ENCODE results near the gene UROD.

UROD gene

GRCh38 chr1:45009296-45009865 is 2.7 kb upstream of the UROD start:
- DNase-seq, result no peak

DNA sequence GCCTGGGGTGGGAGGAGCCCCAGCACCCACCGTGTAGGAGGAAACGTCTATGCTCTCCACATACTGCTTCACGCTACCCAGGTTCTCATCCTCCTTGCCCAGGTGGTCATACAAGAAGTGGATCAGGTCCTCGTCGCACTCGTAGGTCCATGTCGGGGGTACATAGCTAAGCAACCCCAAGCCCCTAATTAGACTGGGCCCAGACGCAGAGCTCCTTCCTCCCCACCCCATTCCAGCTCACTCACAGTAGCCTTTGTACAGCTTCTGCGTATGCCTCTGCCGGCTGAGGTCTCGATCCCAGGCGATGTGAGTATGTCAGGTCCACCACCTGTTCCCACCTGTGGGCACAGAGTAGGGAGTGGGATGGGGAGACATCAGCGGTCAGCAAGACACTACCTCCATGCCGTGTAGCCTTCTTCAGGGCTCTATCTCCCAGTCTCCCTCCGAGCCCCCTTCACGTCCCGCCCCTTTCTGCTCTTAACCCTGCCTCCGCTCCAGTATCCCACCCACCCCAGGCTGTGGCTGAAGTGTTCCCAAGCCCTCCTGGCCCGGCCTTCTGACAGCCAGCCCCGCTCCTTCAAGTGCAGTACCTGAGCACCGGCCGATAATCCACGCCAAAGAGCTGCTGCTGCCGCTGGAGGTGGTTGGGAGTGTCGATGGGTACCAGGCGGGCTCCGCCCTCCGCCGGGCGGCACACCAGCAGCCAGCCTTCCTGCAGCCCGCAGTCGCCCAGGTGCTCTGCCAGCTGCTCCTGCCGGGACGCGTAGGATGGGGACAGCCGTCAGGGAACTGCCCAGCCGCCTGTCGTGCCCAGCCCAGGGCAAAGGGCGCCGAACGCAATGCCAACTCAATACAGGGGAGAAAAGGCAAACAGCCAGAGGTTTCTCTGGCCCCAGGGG is 1.8 kb upstream of the UROD start:
- peak; percentile 29 to 35 for DNase-seq

- peak; percentile 61 to 66 for DNase-seq
Observed at GRCh38 chr1:45010855-45011811, 921 bp upstream of the UROD start, which contains the start of gene HECTD3. HECTD3 (minus strand) TSS chr1:45011324; CDS start chr1:45011257, 67 bp downstream.

- peak; percentile 43 to 49 for DNase-seq
Observed at GRCh38 chr1:45012639-45013278, 705 bp downstream of the UROD start.

DNA sequence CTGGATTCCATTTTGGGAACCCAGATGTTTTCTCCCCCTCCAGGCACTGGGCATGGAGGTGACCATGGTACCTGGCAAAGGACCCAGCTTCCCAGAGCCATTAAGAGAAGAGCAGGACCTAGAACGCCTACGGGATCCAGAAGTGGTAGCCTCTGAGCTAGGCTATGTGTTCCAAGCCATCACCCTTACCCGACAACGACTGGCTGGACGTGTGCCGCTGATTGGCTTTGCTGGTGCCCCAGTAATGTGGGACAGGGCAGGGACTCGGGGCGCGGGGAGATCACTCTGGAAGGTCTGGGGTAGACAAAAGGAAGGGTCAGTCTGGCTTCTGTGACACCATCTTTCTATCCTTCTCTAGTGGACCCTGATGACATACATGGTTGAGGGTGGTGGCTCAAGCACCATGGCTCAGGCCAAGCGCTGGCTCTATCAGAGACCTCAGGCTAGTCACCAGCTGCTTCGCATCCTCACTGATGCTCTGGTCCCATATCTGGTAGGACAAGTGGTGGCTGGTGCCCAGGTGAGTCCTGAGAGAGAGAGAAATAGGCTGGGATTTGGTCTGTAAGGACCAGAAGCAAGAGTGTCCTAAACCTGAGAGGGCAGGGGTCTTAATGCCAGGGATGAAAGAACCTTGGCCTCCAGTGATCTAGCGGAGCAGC is 1.6 kb downstream of the UROD start:
- DNase-seq, result no peak

DNA sequence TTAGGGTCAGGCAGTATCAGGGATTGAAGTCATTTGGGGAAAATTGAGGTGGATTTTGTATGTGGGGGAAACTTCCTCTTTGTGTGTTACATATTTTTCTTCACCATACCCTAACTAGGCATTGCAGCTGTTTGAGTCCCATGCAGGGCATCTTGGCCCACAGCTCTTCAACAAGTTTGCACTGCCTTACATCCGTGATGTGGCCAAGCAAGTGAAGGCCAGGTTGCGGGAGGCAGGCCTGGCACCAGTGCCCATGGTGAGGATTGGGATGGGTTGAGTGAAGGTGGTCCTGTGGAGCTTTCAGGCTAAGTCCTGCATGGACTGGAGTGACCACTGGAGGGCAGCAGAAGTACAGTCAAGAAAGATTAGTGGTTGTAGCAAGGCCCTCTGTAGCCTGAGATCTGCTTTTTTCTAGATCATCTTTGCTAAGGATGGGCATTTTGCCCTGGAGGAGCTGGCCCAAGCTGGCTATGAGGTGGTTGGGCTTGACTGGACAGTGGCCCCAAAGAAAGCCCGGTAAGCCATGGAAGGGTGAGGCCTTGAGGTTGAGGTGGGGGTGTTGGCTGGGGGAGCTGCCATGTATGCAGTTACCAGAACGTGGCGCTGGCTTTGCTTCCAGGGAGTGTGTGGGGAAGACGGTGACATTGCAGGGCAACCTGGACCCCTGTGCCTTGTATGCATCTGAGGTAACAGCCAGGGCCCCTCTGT is 2.4 kb downstream of the UROD start:
- DNase-seq, result peak; percentile 66 to 75

- no peak for DNase-seq
Observed at GRCh38 chr1:45015683-45016082, 3.6 kb downstream of the UROD start.

DNA sequence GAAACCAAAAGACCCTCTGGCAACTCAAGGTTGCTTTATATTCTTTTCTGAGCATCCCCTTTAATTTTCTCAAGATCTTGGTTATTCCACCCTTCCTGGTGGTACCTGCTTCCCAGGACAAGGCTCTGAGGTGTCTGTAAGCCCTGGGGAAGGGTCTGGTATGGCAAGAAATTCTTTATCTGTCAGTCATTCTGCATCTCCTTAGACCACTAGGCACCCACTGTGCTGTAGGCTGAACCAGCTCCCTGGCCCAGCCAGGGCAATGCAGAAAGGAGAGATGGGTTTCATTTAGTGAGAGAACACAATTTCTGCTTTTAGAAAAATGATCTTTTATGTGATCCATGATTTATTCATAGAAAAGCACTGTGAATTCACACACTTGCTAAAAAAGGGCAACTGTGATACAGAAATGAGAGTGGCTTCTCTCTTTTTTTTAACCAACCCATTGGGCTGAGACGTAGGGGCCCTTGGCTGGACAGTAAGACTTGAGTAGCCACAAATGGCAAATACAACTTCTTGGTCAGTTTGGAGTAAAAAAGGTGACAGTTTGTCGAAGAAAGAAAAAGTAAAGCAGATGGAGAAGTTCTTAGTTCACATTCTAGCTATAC is 4.1 kb downstream of the UROD start:
- no peak for DNase-seq

GRCh38 chr1:45016767-45017166 is 4.7 kb downstream of the UROD start:
- no peak for DNase-seq

- peak; percentile 55 to 57 for DNase-seq
Observed at GRCh38 chr1:45018599-45019230, 6.7 kb downstream of the UROD start.

DNA sequence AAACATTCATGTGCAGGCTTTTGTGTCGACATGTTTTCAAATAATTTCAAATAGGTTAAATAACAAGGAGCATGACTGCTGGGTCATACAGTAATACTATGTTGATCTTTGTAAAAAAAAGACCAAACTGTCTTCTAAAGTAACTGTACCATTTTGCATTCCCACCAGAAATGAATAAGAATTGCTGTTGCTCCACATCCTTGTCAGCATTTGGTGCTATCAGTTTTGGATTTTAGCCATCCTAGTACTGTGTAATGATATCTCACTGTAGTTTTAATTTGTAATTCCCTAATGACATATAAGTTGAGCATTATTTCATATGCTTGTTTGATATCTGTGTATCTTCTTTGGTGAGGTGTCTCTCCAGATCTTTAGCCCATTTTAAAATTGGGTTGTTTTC is 11.6 kb downstream of the UROD start:
- no peak for DNase-seq

GRCh38 chr1:45026446-45026845 is 14.4 kb downstream of the UROD start:
- DNase-seq, result no peak

DNA sequence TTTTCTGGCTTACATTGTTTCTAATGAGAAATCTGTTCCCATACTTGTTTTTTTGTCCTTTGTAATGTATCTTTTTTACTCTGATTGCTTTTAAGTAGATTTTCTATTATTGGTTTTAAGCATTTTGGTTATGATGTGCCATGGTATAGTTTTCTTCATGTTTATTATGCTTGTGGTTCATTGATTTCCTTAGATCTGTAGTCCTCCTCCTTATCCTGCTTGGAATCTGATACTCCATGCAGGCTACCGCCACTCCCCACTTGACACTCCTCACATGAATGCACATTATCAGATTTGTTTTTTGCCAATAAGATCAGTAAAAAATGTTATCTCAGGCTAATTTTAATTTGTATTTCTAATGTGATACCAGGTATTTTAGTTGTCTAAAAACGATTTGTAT is 20.8 kb downstream of the UROD start:
- no peak for DNase-seq

DNA sequence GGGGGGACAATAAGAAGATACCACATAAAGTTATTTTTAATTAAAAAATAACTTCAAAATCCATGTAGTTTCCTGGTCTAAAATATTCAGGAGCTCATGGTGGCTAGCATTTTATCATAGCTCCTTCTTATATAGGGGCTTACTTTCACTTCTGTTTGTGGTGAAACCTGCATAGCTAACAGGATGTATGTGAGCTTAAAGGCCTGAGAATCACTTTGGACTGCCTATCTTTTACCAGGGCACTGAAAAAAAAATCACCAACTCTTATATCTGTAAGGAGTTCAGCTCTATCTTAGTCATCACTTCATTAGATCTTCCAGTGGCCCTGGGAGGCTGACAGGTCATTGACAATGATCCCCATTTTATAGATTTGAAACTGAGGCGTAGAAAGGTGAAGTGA is 21.3 kb downstream of the UROD start:
- no peak for DNase-seq

- DNase-seq, result no peak
Observed at GRCh38 chr1:45035631-45036301, 23.7 kb downstream of the UROD start.

DNA sequence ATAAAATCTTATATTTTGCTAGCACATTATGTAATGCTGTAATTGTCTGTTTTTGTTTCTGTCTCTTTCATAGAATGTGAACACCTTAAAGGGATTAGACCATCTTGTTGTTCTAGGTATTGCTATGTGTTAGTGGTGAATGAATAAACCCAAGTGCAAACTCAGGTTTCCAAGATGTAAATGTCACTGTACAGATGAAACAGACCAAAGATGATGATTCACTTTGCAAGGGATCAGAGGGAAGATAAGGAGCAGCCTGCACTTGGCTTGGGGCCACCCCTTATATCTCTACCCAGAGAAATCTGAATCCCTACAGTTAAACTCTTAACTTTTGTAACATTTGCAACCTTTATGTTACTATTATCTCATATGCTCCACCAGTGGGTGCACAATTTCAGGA is 25.4 kb downstream of the UROD start:
- DNase-seq, result no peak

GRCh38 chr1:45038240-45038639 is 26.2 kb downstream of the UROD start:
- DNase-seq, result no peak

- no peak for DNase-seq
Observed at GRCh38 chr1:45038661-45039364, 26.8 kb downstream of the UROD start.

GRCh38 chr1:45040297-45040696 is 28.2 kb downstream of the UROD start:
- DNase-seq, result no peak

Data from stimulated activated CD4-positive, alpha-beta T cell treated with anti-CD3 and anti-CD28 coated beads, Interleukin-4, amount 100 ng/mL, for 4 hours (primary cell).